ENCODE measurements around the gene SPRR2B. TPM values are rescaled to one million over a fixed set of nuclear protein-coding genes. Genes with fewer than 3 reads are reported as not detected.

The SPRR2B gene
- total and polyA plus RNA-seq, 2 of the 4 experiments (the other 2 are of a cell fraction), result not detected

GRCh38 chr1:153049211-153049610 is 22.2 kb downstream of the SPRR2B start:
- Histone ChIP-seq H3K4me3 (ENCODE audit: insufficient read depth, low read depth, low read length) (no peak overlapping the region), H3K4me1 (ENCODE audit: control insufficient read depth, insufficient read depth, low read length) (no peaks in the 10 kb centered on the region), H4K20me1 (ENCODE audit: insufficient read depth, low read length) (no peaks in the 10 kb centered on the region), H2AK5ac (ENCODE audit: low read depth, low read length) (no peak overlapping the region), H2BK5ac (ENCODE audit: low read depth, low read length, poor library complexity, severe bottlenecking) (no peak overlapping the region), H3K27me3 (ENCODE audit: control insufficient read depth, insufficient read depth, low read length) (no peaks in the 10 kb centered on the region), H2BK15ac (ENCODE audit: low read depth, low read length) (no peak overlapping the region), H3K36me3 (ENCODE audit: control insufficient read depth, insufficient read depth, low read length) (no peaks in the 10 kb centered on the region), H3K4ac (ENCODE audit: low read depth, low read length) (no peak overlapping the region), H2BK120ac (ENCODE audit: low read depth, low read length) (no peak overlapping the region), H4K91ac (ENCODE audit: insufficient read depth, low read depth, low read length) (no peak overlapping the region), H3K4me2 (ENCODE audit: low read depth, low read length) (no peak overlapping the region), H2AFZ (replicated peaks; ENCODE audit: low read length, poor library complexity) (no peak overlapping the region), H2BK20ac (ENCODE audit: low read depth, low read length) (no peak overlapping the region), H3K27ac (ENCODE audit: insufficient read depth, low read length) (no peak overlapping the region), H3K9me1 (ENCODE audit: insufficient read depth, low read length) (no peaks in the 10 kb centered on the region), H3K18ac (ENCODE audit: low read depth, low read length) (no peak overlapping the region), H3K9me3 (ENCODE audit: control insufficient read depth, insufficient read depth, low read length) (no peaks in the 10 kb centered on the region), H3K9ac (ENCODE audit: low read depth, low read length) (no peak overlapping the region), H3K56ac (ENCODE audit: extremely low read depth, insufficient read depth, low read length) (no peak overlapping the region), H3K14ac (replicated peaks; ENCODE audit: low read depth, low read length) (no peak overlapping the region), H4K5ac (ENCODE audit: low read depth, low read length) (no peak overlapping the region), H3K79me1 (ENCODE audit: low read depth in 1 of 2, low read length in 2 of 2) (no peaks in the 10 kb centered on the region), H2AK9ac (replicated peaks; ENCODE audit: low read depth, low read length, poor library complexity) (no peak overlapping the region), H4K8ac (ENCODE audit: low read depth in 2 of 2, low read length in 2 of 2) (no peak overlapping the region), H3K23ac (ENCODE audit: low read depth, low read length) (no peak overlapping the region)
- BruUV-seq (replicated peaks), result no TSS peak
- ChIA-PET POLR2A (ENCODE audit: unreplicated experiment) (no interaction called here), CTCF (no interaction called here)
- TF ChIP-seq, protein P1, sequence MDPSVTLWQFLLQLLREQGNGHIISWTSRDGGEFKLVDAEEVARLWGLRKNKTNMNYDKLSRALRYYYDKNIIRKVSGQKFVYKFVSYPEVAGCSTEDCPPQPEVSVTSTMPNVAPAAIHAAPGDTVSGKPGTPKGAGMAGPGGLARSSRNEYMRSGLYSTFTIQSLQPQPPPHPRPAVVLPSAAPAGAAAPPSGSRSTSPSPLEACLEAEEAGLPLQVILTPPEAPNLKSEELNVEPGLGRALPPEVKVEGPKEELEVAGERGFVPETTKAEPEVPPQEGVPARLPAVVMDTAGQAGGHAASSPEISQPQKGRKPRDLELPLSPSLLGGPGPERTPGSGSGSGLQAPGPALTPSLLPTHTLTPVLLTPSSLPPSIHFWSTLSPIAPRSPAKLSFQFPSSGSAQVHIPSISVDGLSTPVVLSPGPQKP (IDR thresholded peaks at IDR 0.05; ENCODE audit: borderline replicate concordance, low read depth, low read length), result no peak
- no peak for TF ChIP-seq RFX5 (IDR thresholded peaks at IDR 0.05; ENCODE audit: low read depth, low read length)
- TF ChIP-seq, protein P2, sequence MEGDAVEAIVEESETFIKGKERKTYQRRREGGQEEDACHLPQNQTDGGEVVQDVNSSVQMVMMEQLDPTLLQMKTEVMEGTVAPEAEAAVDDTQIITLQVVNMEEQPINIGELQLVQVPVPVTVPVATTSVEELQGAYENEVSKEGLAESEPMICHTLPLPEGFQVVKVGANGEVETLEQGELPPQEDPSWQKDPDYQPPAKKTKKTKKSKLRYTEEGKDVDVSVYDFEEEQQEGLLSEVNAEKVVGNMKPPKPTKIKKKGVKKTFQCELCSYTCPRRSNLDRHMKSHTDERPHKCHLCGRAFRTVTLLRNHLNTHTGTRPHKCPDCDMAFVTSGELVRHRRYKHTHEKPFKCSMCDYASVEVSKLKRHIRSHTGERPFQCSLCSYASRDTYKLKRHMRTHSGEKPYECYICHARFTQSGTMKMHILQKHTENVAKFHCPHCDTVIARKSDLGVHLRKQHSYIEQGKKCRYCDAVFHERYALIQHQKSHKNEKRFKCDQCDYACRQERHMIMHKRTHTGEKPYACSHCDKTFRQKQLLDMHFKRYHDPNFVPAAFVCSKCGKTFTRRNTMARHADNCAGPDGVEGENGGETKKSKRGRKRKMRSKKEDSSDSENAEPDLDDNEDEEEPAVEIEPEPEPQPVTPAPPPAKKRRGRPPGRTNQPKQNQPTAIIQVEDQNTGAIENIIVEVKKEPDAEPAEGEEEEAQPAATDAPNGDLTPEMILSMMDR (conservative IDR thresholded peaks at IDR 0.05; ENCODE audit: low read depth, low read length), result no peak
- no peak for TF ChIP-seq SMC3 (IDR thresholded peaks at IDR 0.05; ENCODE audit: low read depth, low read length)
- TF ChIP-seq NFE2L2 (IDR thresholded peaks at IDR 0.05; ENCODE audit: low read depth, low read length), result no peak
- TF ChIP-seq, protein P3, sequence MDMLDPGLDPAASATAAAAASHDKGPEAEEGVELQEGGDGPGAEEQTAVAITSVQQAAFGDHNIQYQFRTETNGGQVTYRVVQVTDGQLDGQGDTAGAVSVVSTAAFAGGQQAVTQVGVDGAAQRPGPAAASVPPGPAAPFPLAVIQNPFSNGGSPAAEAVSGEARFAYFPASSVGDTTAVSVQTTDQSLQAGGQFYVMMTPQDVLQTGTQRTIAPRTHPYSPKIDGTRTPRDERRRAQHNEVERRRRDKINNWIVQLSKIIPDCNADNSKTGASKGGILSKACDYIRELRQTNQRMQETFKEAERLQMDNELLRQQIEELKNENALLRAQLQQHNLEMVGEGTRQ (IDR thresholded peaks at IDR 0.05; ENCODE audit: low read depth, low read length), result no peak
- TF ChIP-seq POLR2A (IDR thresholded peaks at IDR 0.05; ENCODE audit: low read depth, low read length), result no peak
- TF ChIP-seq RCOR1 (IDR thresholded peaks at IDR 0.05; ENCODE audit: insufficient replicate concordance, low read length), result no peak
- no peak for TF ChIP-seq FOS (IDR thresholded peaks at IDR 0.05; ENCODE audit: low read depth, low read length)
- TF ChIP-seq CEBPB (IDR thresholded peaks at IDR 0.05; ENCODE audit: low read depth, low read length), result no peak
- TF ChIP-seq MXI1 (IDR thresholded peaks at IDR 0.05; ENCODE audit: borderline replicate concordance, low read depth, low read length), result no peak
- TF ChIP-seq RAD21 (IDR thresholded peaks at IDR 0.05; ENCODE audit: low read length), result no peak
- no peak for TF ChIP-seq MAZ (IDR thresholded peaks at IDR 0.05; ENCODE audit: borderline replicate concordance, low read depth, low read length)
- no peak for TF ChIP-seq BHLHE40 (IDR thresholded peaks at IDR 0.05; ENCODE audit: low read depth, low read length)
- no peak for TF ChIP-seq CHD1 (IDR thresholded peaks at IDR 0.05; ENCODE audit: low read depth, low read length)
- no peak for TF ChIP-seq MAFK (IDR thresholded peaks at IDR 0.05; ENCODE audit: low read depth, low read length)
- DNase-seq (no peak), ATAC-seq (ENCODE audit: low read depth) (no peak)
- dilution Hi-C loops (cut with HindIII; ENCODE audit: low sequenced_read_pairs, unreplicated experiment), result no loop called here
- intact Hi-C loops (cut with micrococcal nuclease), result no loop called here
- in situ Hi-C loops (cut with MboI; ENCODE audit: low sequenced_read_pairs), result no loop called here
- no CpG with 5 or more reads among the region's 2 CpGs for WGBS, 2 experiments (ENCODE audit: extremely low coverage in 2 of 2, insufficient read length in 1 of 2)

Measured in IMR-90 (cell line).